GM21526 (cell line): ENCODE data around the gene ACBD5.
"Not testable (repeated sequence)": the region's sequence is repeated elsewhere in the genome, so short reads cannot be mapped to it uniquely, and the experiment has no call there.

Experiments
- ATAC-seq: cut with Tn5 transposase; IDR thresholded peaks from one replicate; pipeline ENCODE4 v1.9.1; 2021; ENCODE audit warnings: moderate library complexity; ENCODE audit not compliant: unreplicated experiment, low FRiP score

Gene ACBD5

GRCh38 chr10:27241652-27242472, 1.3 kb upstream of the ACBD5 start:
- peak; percentile 67 for ATAC-seq

- ATAC-seq, result peak; percentile 24
Observed at GRCh38 chr10:27241010-27241651, 534 bp upstream of the ACBD5 start.

DNA sequence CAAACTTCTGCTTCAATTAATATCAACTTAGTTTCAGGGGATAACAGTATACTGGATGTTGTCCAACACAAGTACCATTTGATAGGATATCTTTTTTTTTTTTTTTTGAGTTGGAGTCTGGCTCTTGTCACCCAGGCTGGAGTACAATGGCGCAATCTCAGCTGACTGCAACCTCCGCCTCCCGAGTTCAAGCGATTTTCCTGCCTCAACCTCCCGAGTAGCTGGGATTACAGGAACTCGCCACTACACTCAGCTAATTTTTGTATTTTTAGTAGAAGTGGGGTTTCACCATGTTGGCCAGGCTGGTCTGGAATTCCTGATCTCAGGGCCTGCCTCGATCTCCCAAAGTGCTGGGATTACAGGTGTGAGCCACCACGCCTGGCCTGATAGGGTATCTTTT, 3.1 kb downstream of the ACBD5 start:
- ATAC-seq, result not testable (repeated sequence)

DNA sequence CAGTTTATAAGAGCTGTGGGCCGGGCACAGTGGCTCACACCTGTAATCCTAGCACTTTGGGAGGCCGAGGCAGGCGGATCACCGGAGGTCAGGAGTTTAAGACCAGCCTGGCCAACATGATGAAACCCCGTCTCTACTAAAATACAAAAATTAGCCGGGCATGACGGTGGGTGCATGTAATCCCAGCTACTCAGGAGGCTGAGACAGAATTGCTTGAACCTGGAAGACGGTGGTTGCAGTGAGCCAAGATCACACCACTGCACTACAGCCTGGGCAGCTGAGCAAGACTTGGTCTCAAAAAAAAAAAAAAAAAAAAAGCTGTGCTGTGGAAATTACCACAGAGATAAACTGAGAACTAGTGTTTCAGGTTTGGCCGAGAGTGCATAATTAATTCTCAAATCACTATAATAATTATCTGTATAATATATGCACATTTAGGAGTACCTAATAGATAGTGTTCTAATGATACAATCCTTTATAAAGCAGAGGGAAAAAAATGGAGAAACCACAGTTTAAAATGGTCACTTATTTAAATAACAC, 3.9 kb downstream of the ACBD5 start:
- ATAC-seq, result not testable (repeated sequence)

DNA sequence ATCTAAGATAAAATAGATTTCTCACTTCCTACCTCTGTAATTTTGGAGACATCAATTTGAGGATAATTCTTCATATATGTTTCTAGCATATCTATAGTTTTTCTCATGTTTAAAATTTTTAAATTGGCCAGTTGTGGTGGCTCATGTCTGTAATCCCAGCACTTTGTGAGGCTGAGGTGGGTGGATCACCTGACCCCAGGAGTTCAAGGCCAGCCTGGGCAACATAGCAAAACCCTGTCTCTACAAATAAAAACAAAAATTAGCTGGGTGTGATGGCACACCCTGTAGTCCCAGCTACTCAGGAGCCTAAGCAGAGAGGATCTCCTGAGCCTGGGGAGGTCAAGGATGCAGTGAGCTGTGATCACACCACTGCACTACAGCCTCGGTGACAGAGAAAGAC, 4.9 kb downstream of the ACBD5 start:
- no peak for ATAC-seq

- no peak for ATAC-seq
Observed at GRCh38 chr10:27230022-27230421, 10.6 kb downstream of the ACBD5 start.

GRCh38 chr10:27225642-27226257, 14.8 kb downstream of the ACBD5 start:
- no peak for ATAC-seq

DNA sequence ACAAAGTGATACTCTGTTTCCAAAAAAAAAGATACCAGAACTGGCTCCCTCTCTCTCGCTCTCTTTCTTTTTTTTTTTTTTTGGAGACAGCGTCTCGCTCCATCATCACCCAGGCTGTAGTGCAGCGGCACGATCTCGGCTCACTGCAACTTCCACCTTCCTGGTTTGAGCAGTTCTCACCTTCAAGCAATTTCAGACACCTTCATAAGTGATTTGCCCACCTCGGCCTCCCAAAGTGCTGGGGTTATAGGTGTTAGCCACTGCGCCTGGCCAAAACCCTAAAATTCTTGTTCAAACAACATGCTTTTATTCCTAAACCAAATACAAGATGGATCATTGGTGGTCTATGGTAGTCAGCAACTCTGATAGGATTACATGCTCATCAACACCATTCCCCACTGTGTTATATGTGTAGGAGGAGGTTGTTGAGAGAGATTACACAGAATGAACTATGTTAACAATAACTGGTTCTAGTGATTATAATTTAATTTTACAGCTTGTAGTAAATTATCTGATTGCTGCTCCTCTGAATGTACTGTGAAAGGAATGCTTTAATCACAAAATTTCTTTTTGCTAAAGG, 15.5 kb downstream of the ACBD5 start:
- ATAC-seq, result no peak

- ATAC-seq, result no peak
Observed at GRCh38 chr10:27223964-27224363, 16.6 kb downstream of the ACBD5 start.

DNA sequence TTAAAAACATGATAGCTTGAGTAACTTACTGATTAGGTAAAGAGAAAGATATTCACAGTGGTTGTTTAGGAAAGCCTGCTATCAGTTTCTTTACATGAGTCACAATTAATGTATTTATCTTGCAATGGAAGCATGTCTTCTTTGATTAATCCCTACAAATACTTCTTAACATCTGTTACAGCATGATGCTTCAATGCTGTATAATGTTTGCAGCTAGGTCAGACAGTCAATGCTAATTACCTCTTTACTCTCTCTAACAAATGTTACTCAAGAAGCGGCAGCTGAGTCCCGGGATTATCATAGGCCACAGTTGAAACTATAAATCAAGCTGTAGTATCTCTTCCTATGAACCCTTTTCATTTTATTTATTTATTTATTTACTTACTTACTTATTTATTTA, 33.2 kb downstream of the ACBD5 start:
- ATAC-seq, result no peak

- ATAC-seq, result no peak
Observed at GRCh38 chr10:27203806-27204205, 36.8 kb downstream of the ACBD5 start.

DNA sequence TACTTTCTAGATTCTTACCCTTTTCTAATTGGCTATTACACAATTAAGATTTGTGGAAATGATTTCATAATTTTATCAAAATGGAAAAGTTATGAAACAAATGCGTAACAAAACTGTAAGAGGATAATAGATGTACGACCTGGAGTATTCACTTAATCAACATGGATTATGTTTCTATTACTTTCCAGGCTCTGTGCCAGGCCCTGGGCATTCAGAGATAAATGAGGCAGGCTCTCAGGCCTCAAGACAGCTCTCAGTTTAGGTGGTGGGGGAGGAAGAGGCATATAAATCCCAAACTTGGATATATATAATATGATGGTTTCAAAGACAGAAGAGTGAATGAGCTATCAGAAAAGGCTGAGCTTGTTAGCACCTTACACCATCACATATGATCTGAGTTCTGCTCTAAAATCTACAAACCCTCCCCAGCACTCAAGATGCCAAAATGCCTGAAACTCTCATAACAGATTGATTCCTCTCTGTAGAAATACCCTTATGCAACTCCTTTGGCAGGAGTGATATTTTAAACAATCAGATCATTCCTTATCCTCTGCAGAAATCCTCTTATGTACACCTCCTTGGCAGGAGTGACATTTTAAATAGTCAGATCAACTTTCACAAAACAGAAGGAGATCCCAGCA, 42.5 kb downstream of the ACBD5 start:
- ATAC-seq, result no peak

DNA sequence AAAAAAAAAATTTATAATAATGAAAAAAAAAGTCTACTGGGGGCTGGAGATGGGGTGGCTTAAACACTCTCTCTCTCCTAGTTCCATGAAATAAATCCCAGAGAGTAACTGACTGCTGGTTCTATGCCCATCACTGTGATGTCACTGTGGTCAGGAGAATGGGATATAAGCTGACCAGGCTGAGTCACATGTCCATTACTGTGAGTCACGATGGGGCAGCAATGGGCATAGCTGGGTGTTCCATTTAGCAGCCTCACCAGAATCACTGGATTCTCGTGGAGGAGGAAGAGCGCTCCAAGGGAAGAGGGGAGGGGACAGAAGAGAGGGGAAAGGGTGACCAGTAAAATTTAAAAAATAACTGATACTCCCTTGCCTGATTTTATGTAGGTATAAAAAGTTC, 48.3 kb downstream of the ACBD5 start:
- ATAC-seq, result no peak

DNA sequence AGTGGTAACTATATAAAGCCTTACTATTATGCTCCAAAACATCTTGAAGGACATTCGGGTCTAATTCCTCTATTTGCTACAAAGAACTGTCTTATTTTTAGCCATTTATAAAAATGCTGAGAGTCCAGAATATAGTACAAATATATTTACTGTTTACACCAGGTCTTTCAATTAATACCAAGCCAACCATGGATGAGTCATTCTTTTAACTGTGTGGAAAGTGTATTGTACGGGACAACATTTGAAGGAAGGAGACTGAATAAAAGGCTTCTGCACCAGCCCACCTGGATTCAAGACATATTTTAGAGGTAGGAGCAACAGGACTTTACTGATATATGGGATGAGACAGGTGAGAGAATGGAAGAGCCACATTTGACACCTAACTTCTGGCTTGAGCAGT, 50.1 kb downstream of the ACBD5 start:
- no peak for ATAC-seq

DNA sequence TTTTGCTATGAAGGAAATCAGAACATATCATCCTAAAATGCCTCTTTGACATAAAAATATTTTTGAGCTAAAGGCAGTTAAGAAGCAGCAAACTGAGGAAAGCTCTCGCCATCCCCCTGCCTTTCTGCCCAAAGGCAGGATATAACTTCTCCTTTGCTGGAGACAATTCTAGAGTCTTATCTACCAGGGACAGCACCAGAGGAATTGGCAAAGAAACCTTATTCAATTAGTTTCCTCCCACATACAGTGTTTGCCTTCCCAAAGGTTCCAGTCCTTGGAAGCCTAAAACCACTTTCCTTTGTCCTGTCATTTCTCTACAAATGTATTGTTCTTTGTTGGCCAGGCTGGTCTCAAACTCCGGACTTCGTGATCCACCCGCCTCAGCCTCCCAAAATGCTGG, 51.7 kb downstream of the ACBD5 start:
- ATAC-seq, result no peak

- ATAC-seq, result no peak
Observed at GRCh38 chr10:27188259-27188658, 52.3 kb downstream of the ACBD5 start.

GRCh38 chr10:27169849-27170248, 70.7 kb downstream of the ACBD5 start:
- no peak for ATAC-seq

DNA sequence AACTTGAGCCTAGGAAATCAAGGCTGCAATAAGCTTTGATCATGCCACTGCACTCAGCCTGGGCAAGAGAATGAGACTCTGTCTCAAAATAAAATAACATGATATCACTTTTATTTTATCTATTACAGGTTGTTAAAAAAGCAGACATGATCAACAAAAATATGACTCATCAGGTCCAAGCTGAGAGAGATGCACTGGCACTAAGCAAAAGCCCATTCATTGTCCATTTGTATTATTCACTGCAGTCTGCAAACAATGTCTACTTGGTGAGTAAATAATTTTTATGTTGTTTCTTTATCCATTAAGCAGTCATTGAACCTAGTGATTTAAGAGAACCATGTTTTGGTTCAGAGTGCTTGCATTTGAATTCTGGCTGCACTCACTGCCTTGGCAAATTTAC, 82.2 kb downstream of the ACBD5 start:
- ATAC-seq, result no peak

DNA sequence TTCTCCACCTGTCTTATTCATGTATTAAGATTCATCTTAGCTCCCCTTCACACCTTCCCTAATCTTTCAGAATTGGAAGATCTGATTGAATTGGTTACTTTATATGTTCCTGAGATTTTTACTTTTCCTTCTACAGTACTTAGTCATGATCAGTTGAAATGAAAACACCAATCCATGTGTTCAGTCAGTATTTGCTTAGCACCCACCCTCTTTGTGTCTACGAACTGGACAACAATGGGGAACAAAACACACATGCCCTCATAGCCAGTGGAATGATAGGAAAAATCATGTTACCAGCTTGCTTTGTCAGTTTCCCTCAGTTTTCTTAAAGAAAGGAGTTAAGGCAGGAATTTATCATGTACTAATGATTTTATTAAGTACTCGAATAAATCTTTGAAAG, 83.4 kb downstream of the ACBD5 start:
- ATAC-seq, result no peak

DNA sequence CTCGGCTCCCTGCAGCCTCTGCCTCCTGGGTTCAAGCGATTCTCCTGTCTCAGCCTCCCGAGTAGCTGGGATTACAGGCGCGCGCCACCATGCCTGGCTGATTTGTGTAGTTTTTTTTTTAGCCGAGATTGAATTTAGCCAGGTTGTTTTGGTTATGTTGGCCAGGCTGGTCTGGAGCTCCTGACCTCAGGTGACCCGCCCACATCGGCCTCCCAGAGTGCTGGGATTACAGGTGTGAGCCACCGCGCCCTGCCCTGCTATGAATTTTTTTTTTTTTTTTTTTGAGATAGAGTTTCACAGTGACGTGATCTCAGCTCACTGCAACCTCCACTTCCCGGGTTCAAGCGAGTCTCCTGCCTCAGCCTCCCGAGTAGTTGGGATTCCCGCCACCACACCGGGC, 84.0 kb downstream of the ACBD5 start:
- ATAC-seq, result not testable (repeated sequence)
